NCI-H2081 treated with DMSO at 0.1 percent for 48 hours (cell line): Measurements from ENCODE around the gene MYO10.
"Not testable (repeated sequence)": the region's sequence is repeated elsewhere in the genome, so short reads cannot be mapped to it uniquely, and the experiment has no call there.

Source experiments
- DNase-seq: peaks from one replicate; lab custom pipeline; 2025; lab: John Stamatoyannopoulos, UW

Gene MYO10

DNA sequence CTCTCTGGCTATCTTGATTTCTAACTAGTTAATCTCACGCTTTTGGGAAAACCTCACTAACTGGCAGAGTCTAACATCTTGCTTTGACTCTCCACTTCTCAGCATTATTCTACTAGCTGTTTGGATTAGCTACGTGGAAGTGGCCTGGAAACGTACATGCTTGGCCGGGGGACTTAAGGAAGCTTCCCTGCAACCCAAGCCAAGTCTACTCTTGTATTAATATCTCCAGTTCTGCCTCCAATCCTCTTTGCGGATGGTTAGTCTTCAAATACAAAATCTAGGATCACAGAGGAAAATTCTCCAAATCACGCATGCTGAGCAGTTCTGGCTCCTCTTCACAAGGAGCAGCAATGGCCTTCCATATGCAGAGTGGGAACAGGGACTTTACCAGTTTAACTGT is 267.5 kb downstream of the MYO10 start:
- DNase-seq, result no peak

DNA sequence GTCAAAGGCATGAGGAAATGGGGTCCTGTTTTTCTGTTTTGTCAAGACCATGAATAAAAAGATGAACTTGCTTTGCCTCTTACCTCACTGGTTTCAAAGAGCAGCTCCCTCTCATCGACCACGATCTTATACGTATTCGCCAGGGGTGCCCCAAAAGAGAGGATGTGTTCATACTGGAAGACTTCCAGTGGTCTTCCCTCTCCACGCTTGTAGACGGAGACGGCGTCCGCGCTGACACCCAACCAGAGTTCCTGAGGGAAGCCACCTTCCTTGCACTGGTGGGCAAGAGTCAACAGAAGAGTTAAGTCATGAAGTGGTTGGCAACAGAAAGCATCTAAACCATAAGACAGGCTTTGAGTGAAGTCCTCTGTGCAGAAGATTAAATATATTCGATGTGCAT is 267.9 kb downstream of the MYO10 start:
- DNase-seq, result no peak

DNA sequence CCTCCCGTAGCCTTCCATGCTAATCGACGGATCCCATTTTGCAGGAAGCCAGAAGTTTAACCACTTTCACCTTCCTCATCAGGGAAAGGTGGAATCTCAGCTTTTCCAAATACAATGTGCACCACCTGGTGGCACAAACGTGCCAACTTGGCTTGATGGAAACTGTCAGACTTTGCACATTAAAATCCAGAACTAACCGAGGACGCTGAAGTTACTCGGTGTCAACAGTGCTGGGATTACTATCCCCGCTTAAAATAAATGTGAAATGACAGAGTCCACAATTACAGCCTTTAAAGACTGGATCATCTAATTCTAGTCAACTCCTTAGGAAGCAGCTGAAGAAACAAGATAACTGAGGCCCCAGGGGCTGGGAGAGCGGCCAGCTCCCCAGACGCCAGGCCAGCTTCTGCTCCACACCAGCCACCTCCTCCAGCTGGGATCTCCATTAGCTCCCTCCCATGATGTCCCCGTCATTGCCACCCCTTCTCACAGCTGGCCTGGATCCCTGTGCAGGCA is 269.1 kb downstream of the MYO10 start:
- peak; percentile 44 for DNase-seq

DNA sequence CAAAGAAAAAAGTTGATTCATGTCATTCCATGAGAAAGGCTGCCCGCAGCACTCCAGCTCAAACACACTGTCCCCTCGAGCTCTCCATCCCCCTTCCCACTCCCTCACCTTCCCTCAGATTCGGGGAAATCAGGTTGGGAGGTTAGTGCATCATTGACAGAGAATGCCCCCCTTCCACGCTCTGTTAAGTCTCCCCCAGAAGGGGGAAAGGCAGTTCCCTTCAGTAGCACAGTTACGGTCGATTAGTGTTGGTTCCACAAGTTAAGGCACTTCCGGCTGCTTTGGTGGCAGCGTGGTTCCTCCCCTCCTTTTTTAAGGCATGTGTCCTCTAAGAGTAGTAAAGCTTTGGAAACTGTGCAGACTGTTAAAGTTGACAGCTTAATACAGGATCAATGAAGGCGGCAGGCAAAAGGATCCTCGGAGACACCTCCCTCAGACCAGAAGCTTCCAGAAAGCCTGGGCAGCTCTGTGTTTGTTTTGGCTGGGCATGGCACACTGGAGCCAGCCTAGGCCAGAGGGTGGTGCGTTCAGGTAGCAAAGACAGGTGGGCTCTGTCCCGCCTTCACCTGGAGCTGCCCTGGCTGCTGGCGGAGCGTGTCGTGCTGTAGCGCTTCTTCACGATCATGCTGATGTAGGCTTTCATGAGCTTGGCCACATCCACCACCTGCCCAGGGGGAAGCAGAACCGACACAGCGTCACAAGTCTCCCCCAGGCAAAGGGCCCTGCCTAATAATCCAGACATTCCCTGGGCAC is 269.8 kb downstream of the MYO10 start:
- DNase-seq, result no peak

DNA sequence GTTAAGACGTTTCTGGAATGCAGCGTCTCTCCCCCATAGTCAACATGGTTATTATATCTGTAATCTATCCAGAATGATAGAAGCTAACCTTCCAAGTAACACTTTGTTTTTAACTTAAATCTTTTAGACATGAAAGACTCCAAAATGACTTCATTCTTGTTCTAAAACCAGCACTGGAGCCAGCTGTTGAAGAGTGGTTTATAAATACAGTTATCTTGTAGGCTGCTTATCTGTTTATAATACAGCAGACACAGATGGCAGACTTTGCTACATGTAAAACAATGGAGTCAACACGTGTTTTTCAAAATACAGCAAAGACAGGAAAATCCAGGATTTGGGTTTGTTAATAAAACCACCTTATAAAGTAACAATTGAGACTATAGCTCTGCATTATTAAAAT is 270.5 kb downstream of the MYO10 start:
- no peak for DNase-seq

DNA sequence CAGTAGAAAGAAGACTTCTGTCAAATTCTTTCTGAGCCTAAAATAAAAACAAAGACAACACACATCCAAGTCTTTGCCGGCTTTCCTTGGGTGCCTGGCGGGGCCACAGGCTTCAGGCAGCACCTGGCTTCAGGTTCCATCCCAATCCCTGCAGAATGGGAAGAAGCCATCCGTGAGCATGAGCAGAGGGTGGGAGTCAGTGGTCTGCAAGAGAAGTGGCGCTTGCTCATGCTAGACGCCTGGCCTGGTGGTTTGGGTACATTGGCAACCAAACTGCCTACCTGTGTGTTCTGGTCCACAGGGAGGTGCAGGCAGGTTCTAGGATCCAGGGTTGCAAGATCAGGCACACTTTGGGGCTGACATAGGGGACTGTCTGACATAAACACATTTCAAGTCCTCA is 271.7 kb downstream of the MYO10 start:
- DNase-seq, result no peak

DNA sequence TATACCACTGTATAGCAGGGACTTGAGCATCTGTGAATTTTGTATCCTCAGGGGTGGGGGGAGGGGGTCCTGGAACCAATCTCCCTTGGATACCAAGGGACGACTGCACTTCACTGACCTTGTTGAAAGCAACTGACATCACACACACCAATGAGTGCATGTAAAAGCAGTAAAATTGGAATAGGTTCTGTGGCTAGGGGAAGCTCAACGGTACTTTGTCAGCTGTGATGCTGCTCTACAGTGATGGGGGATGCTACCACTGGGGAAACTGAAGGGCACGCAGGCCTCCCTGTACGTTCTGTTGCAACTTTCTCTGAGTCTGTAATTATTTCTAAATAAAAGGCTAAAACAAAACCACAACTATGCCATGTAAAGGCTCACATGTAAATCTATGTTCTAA is 272.2 kb downstream of the MYO10 start:
- DNase-seq, result no peak

DNA sequence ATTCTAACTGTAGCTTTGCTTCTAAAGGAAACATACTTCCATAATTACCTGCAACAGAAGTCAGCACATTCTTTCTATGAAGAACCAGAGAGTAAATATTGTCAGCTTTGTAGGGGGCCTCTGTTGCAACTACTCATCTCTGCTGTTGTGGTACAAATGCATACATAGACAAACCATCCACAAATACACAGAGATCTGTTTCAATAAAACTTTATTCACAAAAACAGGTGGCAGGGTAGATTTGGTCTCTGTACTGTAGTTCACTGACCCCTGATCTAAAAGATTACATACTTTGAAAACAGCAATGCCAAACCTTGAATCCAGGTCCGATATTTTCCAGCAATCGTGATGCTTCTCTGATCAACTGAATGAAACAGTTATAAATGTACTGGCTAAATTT is 274.4 kb downstream of the MYO10 start:
- no peak for DNase-seq

DNA sequence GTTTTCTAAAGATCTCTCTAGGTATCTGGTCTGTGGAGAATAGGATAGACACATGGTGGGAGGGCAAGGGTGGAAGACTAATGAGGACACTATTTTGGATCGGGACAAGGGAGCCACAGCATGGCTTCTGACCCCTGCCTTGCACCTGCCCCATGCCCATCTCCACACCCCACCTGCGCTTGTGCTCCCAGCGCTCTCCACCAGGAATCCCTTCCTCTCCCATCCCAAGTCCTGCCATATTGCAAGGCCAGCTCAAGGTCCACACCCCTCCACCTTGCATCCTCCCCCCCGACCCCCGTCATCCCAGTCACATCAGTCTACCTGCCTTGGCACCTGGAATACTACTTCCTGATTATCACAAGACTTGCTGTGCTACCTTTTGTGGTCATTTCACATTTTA is 275.1 kb downstream of the MYO10 start:
- DNase-seq, result no peak

DNA sequence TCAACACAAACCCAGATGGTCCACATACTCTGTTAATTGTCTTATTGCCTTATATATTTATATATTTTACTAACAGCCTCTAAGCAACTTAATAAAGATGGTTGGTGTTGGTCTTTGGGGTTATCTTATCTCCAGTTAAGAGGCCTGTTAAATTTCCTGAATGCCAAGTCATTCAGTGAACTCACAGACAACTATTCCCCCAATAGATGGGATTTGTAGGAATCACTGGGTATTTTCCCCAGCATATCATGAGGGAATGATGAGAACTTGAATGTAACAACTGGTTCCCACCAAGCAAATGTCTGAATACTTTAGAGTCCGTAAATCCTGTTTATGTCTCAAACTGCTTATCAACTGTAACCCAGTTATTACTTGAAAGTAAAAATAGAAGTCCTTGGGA is 276.6 kb downstream of the MYO10 start:
- DNase-seq, result no peak

DNA sequence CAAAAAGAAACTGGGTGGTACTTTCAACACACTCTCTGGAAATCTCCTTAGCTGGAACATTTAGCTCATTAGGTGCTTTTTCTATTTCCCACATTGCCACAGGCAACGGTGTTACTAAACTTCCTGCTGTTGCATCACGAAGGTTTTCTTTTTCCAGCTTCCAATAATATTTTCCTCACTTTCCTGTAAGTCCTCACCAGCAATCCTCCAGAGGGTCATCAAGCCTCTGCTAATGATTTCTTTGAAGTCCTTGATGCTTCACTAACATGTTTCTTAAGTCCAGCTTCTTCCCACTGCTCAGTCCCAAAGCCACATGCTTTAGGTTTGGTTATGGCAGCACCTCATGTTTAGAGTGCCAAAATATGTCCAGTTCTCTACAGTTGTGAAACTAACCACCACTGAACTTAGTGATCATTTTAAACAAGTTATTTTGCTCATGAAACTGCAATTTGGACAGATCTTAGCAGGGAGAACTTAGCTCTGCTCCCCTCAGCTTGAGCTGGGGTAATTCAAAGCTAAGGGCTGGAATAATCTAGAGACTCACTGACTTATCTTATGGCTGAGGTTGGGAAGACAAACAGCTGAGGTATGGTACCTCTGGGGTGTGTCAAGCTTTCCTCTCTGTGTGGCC is 279.4 kb downstream of the MYO10 start:
- DNase-seq, result no peak

DNA sequence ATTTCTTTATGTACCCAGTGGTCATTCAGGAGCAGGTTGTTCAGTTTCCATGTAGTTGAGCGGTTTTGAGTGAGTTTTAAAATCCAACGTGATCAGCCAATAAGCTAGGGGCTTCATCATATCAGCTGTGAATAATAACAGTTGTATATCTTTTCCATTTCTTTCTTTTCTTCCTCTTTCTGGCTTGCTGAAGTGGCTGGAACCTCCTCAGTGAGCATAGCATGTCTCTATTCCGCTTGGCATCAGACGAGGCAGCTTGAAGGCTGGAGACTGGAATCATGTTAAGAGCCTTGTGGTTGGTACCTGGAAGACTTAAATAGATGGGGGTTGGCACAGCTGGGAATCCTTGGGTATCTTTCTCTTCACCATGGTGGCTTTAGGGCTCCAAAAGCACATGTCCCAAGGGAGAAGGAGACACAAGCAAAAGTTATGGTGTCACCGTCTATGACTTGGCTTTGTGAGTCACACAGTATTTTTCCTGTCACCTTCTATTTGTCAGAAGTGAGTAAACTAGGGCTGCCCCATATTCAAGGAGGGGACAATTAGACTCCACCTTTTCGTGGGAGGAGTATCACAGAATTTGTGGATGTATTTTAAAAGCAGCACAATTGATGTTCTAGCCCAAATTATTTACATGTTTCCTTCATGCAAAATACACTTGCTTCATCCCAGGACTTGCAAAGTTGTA is 281.3 kb downstream of the MYO10 start:
- no peak for DNase-seq

DNA sequence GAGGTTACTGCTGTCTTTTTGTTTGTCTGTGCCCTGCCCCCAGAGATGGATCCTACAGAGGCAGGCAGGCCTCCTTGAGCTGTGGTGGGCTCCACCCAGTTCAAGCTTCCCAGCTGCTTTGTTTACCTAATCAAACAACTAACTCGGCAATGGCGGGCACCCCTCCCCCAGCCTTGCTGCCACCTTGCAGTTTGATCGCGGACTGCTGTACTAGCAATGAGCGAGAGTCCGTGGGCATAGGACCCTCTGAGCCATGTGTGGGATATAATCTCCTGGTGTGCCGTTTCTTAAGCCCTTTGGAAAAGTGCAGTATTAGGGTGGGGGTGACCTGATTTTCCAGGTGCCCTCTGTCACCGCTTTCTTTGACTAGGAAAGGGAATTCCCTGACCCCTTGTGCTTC is 287.3 kb downstream of the MYO10 start:
- DNase-seq, result not testable (repeated sequence)

DNA sequence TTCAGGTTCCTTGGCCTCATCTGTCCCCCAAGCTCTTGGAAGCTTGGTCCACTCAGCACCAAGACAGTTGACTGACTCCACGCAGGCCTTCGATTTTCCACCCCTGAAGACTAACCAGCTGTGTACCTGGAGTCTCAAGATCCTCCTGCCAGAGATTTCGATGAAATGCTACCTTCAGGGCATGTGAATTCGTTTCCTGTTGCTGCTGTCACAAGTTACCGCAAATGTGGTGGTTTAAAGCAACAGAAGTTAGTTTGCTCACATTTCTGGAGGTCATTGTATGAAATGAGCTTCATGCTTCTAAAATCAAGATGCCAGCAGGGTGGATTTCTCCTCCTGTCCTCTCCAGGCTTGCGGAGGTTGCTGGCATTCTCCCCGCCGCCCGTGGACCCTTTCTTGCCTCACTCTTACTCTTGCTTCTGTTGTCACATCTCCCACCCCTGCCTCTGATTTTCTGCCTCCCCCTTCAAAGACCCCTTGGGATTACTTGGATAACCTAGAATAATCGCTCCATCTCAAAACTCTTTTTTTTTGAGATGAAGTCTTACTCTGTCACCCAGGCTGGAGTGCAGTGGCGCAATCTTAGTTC is 291.7 kb downstream of the MYO10 start:
- DNase-seq, result no peak

DNA sequence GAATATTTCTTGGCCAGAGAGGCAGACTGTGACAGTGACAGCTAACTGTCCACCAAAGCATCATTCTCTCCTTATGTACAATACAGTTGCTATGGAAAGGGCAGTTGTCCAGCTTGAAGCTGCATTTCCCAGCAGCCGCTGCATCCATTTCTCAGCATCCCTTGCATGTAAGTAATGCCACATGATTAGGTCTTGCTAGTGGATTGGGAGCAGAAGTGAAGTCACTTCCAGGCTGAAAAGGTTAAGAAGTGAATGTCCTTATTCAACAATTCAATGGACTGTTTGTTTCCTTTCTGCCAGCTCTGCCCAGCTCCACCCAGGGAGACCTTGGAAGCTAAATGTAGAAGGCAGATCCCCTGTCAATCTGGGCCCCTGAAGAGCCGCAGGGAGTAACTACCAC is 293.2 kb downstream of the MYO10 start:
- no peak for DNase-seq

DNA sequence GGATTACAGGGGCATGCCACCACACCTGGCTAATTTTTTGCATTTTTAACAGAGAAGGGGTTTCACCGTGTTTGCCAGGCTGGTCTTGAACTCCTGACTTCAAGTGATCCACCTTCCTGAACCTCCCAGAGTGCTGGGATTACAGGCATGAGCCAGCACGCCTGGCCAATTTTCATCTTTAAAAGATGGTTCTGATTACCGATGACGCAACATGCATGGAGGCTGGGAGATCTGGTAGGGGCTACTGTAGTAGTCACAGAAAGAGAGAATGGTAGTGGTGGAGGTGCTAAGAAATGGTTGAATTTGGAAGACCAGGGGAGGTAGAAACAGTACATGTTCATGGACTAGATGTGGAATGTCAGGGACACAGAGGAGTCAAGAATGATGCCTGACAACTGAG is 296.9 kb downstream of the MYO10 start:
- no peak for DNase-seq

DNA sequence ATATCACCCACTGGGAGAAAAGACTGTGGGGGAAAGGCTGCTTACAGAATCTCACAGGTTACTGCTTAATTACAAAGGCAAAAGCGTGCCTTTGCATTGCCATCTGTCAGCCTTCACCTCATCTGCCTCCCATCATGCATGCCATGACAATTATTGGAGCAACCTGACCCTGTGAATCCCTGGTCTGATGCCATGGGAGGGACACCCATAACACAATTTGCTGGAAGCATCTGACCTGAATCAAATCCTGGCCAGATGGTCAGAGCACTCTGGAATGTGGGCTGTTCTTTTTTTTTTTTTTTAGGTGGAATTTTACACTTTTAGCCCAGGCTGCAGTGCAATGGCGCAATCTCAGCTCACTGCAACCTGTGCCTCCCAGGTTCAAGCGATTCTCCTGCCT is 307.7 kb downstream of the MYO10 start:
- no peak for DNase-seq

DNA sequence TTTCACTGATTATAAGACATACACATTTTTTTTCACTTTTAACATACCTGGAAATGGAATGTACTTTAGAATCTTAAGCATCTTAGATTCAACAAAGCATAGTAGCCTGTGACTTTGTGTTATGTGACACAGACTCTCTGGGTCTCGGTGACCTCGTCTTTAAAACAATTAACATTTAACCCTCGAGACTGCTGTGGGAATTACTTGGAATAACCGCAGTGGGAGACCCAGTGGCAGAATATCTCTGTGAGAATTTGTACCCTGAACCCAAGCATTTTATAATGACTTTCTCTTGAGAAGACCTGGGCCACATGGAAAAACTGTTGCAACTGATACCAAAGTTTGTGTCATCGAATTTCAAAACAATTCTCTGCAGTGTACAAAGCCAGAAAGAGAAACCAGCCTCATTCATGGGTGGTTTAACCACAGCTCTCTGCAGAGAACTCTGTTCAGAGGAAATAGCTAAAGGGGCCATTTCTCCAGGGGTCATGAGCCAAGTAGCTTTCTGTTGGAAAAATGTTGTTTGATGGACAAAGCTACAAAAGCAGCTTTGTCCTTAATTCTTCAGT is 309.3 kb downstream of the MYO10 start:
- no peak for DNase-seq

DNA sequence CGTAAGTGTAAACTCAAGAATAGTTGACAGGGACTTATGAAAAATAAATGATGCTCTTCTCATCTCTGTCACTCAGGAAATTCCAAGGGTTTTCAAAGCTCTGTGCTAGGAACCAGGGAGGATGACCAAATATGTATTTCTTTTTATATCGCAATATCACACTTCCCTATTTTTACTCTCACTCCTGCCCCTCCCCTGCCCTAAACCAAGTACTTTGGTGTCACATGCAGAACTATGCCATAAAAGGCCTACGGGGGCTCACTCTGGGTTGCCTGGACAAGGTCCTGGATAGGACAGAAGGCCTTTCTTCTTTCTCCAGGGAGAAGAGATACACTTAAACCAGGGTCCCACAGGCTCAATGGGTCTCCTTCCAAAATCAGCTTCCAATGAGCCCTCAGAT is 311.0 kb downstream of the MYO10 start:
- no peak for DNase-seq

DNA sequence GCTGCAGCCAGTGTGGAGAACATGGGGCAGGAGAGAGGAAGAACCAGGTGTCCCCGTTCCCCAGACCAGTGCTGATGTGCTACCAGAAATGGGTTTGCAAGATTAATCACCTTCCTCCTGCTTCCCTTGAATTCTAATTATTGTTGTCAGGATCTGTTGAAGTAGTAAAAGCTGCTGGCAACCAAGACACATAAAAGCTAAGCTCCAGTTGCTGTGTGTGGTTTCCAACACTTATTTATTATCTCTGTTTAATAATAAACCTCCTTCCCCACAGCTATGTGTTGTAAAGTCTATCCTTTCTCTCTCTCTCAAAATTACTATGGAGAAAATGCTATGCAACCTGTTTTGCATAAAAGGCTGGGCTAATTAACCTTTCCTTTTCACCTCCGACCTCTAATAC is 317.0 kb downstream of the MYO10 start:
- no peak for DNase-seq

DNA sequence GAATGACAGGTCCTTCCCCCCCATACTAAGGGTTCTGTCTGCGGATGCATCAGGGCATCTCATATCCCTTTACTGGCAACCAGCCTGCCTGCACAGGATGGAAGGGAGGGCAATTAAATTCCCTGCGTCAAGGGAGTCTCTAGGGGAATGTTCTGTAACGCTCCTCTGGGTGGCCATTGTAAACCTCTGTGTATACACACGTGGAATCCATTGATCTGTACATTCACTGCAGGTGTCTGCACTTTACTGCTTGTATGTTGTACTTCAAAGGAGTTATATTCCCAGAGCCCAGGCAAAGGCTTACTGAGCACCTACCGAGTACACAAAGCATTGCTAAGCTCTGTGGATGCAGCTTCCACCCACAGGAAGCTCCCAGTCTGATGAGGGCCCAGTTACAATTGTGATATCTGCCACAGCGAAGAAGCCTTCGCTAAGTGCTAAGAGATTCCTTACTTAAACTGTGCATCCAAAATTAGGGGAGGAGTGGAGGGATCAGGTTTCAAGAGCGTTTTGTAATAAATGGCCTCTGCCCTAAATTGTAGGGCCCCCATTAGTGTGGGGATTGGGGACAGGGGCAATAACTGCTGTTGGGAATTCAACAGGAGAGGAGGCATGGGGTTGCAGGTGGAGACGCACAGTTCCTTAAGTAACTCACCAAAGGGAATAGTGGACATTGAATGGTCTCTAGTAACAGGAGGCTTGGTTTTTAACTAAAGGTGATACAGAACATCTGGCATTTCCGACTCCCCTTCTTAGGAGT is 317.8 kb downstream of the MYO10 start:
- no peak for DNase-seq
